Chondrocyte (in vitro differentiated cells): ENCODE measurements around the gene UVSSA. TPM values are rescaled to one million over a fixed set of nuclear protein-coding genes. Genes with fewer than 3 reads are reported as not detected.

Source experiments
- DNase-seq: peaks from one replicate; pipeline ENCODE4 v3.0.0; 2021; ENCODE audit warnings: mixed read lengths, low spot score
- H3K27ac Mint-ChIP-seq: one replicate; pipeline ENCODE4 v1.8.0; 2021; ENCODE audit warnings: mild to moderate bottlenecking, moderate library complexity, mixed read lengths; ENCODE audit not compliant: unreplicated experiment
- H3K27me3 Mint-ChIP-seq: 2 replicates; pipeline ENCODE4 v1.8.0; 2021; ENCODE audit warnings: low read depth, mixed read lengths
- H3K36me3 Mint-ChIP-seq: 2 replicates; pipeline ENCODE4 v1.8.0; 2021; ENCODE audit warnings: low read depth, mixed read lengths
- H3K4me1 Mint-ChIP-seq: 2 replicates; pipeline ENCODE4 v1.8.0; 2021; ENCODE audit warnings: low read depth, mild to moderate bottlenecking, mixed read lengths
- H3K4me3 Mint-ChIP-seq: one replicate; pipeline ENCODE4 v1.8.0; 2021; ENCODE audit warnings: mild to moderate bottlenecking, moderate library complexity, mixed read lengths; ENCODE audit not compliant: unreplicated experiment
- H3K9me3 Mint-ChIP-seq: 2 replicates; pipeline ENCODE4 v1.8.0; 2021; ENCODE audit warnings: low read depth, mixed read lengths
- total RNA-seq: library from RNA; stranded (reverse); gene quantifications from 3 replicates; pipeline ENCODE4 v1.2.1, GENCODE V29; 2021
- TF ChIP-seq, protein P1 (sequence below): fragments of 200-600 bp; sonication (generic); IDR thresholded peaks from 2 replicates; pipeline ENCODE4 v1.5.0; 2021; ENCODE audit warnings: antibody characterized with exemption, mild to moderate bottlenecking, moderate library complexity

Gene UVSSA
- total RNA-seq, 1 donor from 2014 or later, result 20.9 TPM

DNA sequence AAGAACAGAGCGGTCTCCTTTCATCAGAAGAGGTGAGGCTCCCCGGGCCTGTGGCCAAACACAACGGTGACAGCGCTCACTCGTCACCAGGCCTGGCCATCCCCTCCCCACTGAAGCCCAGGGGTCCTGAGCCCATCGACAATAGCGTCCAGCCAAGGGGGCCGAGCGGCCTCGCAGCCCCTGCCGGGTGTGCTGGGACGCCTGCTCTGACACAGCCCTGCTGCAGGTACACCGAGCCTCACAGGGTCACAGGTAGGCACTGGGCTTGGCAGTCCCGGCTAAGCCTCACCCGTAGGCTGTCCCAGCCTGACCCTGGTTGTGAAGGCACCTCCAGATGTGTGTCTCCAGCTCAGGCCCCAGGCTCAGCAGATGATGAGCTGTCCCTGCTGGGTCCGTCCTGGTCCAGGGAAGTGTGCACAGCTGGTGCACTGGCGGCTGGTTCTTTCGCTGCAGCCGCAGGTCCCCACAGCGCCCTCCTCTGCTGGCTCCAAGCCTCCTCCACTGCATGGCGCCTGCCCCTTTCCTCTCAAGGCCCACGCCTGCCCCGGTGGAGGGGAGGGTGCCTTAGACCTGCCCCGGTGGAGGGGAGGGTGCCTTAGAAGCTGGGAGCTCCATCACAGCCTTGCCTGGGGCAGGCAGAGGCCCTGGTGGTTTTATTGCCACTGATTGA is 21.5 kb downstream of the UVSSA start:
- no peak overlapping the region for H3K27ac Mint-ChIP-seq
- peak; percentile 84 for DNase-seq
- no peaks in the 10 kb centered on the region for H3K9me3 Mint-ChIP-seq
- H3K4me3 Mint-ChIP-seq, result no peak overlapping the region
- H3K4me1 Mint-ChIP-seq, result no peaks in the 10 kb centered on the region
- TF ChIP-seq, protein P1, sequence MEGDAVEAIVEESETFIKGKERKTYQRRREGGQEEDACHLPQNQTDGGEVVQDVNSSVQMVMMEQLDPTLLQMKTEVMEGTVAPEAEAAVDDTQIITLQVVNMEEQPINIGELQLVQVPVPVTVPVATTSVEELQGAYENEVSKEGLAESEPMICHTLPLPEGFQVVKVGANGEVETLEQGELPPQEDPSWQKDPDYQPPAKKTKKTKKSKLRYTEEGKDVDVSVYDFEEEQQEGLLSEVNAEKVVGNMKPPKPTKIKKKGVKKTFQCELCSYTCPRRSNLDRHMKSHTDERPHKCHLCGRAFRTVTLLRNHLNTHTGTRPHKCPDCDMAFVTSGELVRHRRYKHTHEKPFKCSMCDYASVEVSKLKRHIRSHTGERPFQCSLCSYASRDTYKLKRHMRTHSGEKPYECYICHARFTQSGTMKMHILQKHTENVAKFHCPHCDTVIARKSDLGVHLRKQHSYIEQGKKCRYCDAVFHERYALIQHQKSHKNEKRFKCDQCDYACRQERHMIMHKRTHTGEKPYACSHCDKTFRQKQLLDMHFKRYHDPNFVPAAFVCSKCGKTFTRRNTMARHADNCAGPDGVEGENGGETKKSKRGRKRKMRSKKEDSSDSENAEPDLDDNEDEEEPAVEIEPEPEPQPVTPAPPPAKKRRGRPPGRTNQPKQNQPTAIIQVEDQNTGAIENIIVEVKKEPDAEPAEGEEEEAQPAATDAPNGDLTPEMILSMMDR, result no peak
- H3K36me3 Mint-ChIP-seq, result peaks cover 20% of the 10 kb centered on the region
- no peaks in the 10 kb centered on the region for H3K27me3 Mint-ChIP-seq

DNA sequence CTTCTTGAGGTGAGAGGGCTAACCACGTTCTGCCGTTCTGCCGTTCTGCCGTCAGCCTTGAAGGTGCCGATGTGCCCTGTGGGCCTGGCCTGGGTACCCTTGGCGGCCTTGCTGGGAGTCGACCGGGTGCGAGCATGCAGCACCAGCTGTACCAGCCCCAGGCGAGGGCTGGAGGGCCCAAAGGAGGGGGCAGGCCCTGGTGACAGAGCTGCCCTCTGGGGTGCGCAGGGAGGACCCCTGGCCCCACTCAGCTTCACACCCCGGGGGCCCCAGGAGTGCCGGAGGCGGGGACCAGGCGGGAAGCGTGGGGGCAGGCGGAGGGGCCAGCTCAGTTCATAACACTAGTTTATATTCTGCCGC is 22.1 kb downstream of the UVSSA start:
- Mint-ChIP-seq H3K9me3 (no peaks in the 10 kb centered on the region), H3K27ac (no peak overlapping the region), H3K36me3 (peaks cover 21% of the 10 kb centered on the region), H3K4me3 (no peak overlapping the region), H3K27me3 (no peaks in the 10 kb centered on the region), H3K4me1 (no peaks in the 10 kb centered on the region)
- TF ChIP-seq, protein P1, result no peak
- peak; percentile 81 for DNase-seq

DNA sequence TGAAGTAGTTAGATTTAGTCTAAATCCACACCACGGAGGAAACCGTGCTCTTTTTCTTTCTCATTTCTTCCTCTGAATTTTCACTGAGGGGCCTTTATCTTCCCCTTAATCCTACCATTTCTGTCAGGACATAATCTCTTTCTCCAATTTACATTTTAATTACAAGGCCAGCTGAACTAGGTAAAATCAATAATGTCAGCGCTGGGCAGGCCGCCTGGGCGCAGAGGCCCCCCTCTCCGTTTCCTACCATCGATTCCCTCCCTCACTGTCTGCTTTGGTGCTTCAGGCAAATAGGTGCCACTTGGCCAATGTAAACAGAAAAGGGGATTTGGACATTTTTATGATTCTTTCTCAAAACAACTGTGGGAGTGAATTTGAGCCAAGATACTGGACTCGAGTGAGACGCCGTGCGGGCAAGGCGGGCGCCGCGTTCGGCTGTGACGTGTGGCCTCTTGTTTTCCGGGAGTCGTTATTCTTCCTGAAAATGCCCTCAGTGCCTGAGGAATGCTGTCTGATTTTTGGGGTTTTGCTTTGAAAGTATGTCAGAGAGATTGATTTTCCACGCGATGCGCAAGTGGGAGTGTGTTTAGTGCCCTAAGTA is 22.6 kb downstream of the UVSSA start:
- H3K4me3 Mint-ChIP-seq, result no peak overlapping the region
- H3K27me3 Mint-ChIP-seq, result no peaks in the 10 kb centered on the region
- no peaks in the 10 kb centered on the region for H3K9me3 Mint-ChIP-seq
- H3K36me3 Mint-ChIP-seq, result peaks cover 21% of the 10 kb centered on the region
- TF ChIP-seq, protein P1, result no peak
- DNase-seq, result peak; percentile 17
- H3K27ac Mint-ChIP-seq, result no peak overlapping the region
- no peaks in the 10 kb centered on the region for H3K4me1 Mint-ChIP-seq

DNA sequence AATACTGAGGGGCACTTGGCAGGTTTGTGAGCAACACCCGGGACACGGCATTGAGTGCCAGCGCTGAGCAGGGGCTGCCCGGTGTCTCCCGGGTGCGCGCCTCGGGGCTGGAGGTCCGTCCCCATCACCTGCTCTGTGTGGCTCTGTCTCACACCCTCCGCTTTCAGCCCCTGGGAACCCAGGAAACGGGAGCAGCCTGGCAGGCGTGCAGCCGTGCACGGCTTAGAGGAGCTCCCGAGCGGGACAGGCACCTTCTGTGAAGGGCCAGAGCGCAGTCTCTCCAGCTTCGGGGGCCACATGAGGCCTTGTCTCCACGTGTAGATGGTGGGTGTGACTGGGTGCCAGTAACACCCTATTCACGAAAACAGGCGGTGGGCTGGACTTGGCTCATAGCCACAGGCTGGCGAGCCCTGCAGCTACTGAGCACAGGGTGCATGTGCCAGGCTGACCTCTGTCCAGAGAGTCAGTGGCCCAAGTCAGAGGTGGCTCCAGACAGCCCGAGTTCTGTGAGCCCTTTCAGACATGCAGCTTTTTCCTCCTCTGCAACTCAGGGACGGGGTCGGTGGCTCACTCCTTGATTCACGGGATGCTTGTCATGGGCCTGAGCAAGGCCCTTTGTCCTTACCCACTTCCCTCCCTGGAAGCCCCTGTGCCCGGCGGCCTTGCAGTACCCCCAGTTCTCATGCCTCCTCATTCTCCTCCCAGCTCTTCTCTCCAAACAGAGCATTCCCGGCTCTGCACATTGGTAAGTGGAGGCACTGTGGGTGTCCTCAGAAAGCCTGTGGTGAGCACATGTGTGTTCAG is 23.5 kb downstream of the UVSSA start:
- H3K4me1 Mint-ChIP-seq, result no peaks in the 10 kb centered on the region
- no peak overlapping the region for H3K4me3 Mint-ChIP-seq
- no peaks in the 10 kb centered on the region for H3K27me3 Mint-ChIP-seq
- TF ChIP-seq, protein P1, result no peak
- H3K9me3 Mint-ChIP-seq, result no peaks in the 10 kb centered on the region
- DNase-seq, result peak; percentile 70
- no peak overlapping the region for H3K27ac Mint-ChIP-seq
- peaks cover 21% of the 10 kb centered on the region for H3K36me3 Mint-ChIP-seq
